Vagina (tissue), 2 donors: ENCODE measurements around the gene SLC48A1. TPM values are rescaled to one million over a fixed set of nuclear protein-coding genes. Genes with fewer than 3 reads are reported as not detected.

Experiments
- DNase-seq, 2 donors: peaks; one replicate each; pipeline ENCODE4 v3.0.0-alpha.2; 2017; ENCODE audit errors: extremely low spot score in 2 of 2
- H3K27ac ChIP-seq: fragments of 200-600 bp; sonication (generic); one replicate; pipeline ENCODE4 v1.5.1; 2019
- H3K27me3 ChIP-seq: fragments of 200-600 bp; sonication (generic); one replicate; pipeline ENCODE4 v1.5.1; 2019
- H3K36me3 ChIP-seq, 2 donors: fragments of 200-600 bp; sonication (generic); one replicate each; pipeline ENCODE4 v1.5.1; 2017 to 2019
- H3K4me1 ChIP-seq: fragments of 200-600 bp; sonication (generic); one replicate; pipeline ENCODE4 v1.5.1; 2019
- H3K4me3 ChIP-seq, 2 donors: fragments of 200-600 bp; sonication (generic); 1 replicate in 1 of 2; 2 replicates in 1 of 2; pipeline ENCODE4 v1.5.1; 2016 to 2019
- H3K9me3 ChIP-seq: fragments of 200-600 bp; sonication (generic); one replicate; pipeline ENCODE4 v1.5.1; 2019
- POLR2A ChIP-seq, 2 donors: fragments of 450-650 bp; IDR thresholded peaks; one replicate each; pipeline ENCODE4 v1.6.1; 2017; ENCODE audit warnings: antibody characterized with exemption in 2 of 2, mild to moderate bottlenecking in 2 of 2, moderate library complexity in 2 of 2
- POLR2AphosphoS5 ChIP-seq, 2 donors: sonication (generic); formaldehyde crosslinking; IDR thresholded peaks; one replicate each; pipeline ENCODE4 v1.9.0; 2017; ENCODE audit warnings: antibody characterized with exemption in 2 of 2, mild to moderate bottlenecking in 2 of 2, low read depth in 1 of 2; ENCODE audit not compliant: insufficient read depth in 1 of 2
- intact Hi-C: fragments of 100-400 bp; cut with DNase I; formaldehyde crosslinking; loops from one replicate; pipeline ENCODE4 v1.15.1; 2023
- total RNA-seq: library from RNA; depleted of rRNA; stranded (reverse); fragments of >200 nt; gene quantifications from one replicate; pipeline ENCODE4 v1.2.3, GENCODE V29; 2016
- TF ChIP-seq, protein P1 (sequence below), 3 experiments: fragments of 450-650 bp in 2 of 3; fragments of 200-600 bp in 1 of 3; sonication (generic) in 1 of 3; IDR thresholded peaks; one replicate each; pipeline ENCODE4 v1.5.1; 2017 to 2019; ENCODE audit warnings: antibody characterized with exemption in 3 of 3, mild to moderate bottlenecking in 2 of 3, moderate library complexity in 2 of 3

Gene SLC48A1
- total RNA-seq, 1 donor from 2014 or later = 20.9 TPM

DNA sequence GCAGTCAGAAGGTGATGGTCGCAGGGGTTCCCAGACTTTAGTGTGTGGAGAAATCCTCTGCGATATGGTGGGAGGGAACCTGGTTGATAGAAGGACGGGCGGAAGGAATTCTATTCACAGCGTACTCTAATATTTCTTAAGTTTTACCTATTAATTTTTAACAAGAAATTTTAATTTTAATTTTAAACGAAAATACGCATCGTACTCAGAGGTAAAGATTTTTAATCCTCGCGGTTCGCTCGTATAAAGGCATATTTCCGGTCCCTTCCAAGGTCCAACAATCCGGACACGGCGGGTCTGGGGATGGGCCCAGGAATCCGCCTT, 338 bp upstream of the SLC48A1 start:
- Histone ChIP-seq H3K27ac (peak overlapping the region; percentile 37), H3K36me3 (no peaks in the 10 kb centered on the region), H3K9me3 (no peaks in the 10 kb centered on the region), H3K4me3 (peak overlapping the region; percentile 67 to 98), H3K4me1 (peaks cover 47% of the 10 kb centered on the region), H3K27me3 (no peaks in the 10 kb centered on the region)
- intact Hi-C loops = no loop called here
- DNase-seq = no peak
- TF ChIP-seq, protein P1, sequence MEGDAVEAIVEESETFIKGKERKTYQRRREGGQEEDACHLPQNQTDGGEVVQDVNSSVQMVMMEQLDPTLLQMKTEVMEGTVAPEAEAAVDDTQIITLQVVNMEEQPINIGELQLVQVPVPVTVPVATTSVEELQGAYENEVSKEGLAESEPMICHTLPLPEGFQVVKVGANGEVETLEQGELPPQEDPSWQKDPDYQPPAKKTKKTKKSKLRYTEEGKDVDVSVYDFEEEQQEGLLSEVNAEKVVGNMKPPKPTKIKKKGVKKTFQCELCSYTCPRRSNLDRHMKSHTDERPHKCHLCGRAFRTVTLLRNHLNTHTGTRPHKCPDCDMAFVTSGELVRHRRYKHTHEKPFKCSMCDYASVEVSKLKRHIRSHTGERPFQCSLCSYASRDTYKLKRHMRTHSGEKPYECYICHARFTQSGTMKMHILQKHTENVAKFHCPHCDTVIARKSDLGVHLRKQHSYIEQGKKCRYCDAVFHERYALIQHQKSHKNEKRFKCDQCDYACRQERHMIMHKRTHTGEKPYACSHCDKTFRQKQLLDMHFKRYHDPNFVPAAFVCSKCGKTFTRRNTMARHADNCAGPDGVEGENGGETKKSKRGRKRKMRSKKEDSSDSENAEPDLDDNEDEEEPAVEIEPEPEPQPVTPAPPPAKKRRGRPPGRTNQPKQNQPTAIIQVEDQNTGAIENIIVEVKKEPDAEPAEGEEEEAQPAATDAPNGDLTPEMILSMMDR (IDR thresholded peaks at IDR 0.05) = no peak
- TF ChIP-seq POLR2A (IDR thresholded peaks at IDR 0.05) = no peak
- peak in 1 of 2 donors; percentile 29 for TF ChIP-seq POLR2AphosphoS5 (IDR thresholded peaks at IDR 0.05; ENCODE audit: insufficient read depth in 1 of 2, low read depth in 1 of 2)

DNA sequence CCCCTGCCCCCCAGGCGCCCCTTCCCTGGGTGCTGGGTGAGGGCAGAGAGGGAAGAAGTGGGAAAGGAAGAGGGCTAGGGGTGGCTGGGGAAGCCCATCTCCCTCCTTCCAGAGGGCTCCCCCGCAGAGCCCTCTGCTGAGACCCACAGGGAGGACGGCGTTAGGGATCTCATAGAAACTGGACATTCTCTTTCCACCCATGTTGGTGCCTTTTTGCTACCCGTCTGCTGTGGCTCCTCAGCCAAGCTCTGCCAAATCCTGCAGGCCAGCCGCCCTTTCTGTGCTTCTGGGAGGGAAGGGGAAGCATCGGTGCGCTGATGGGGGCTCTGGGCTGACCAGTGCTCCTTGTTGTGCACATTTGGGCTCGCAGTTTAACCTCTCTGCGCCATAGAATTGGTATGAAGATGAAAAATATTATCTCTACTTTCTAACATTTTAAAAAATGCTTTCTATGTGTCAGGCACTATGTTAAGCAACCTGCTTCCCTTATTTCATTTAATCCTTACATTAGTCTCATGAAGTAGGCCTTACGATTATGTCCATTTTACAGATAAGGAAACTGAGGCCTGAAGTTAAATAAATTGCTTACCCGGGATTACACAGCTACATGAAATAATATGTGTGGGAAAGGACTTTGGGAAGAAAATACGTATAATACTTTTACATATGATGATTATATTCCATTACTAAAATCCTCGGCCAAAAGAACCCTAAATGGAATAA, 981 bp downstream of the SLC48A1 start:
- Histone ChIP-seq H3K27me3 (no peaks in the 10 kb centered on the region), H3K4me1 (peaks cover 60% of the 10 kb centered on the region), H3K9me3 (no peaks in the 10 kb centered on the region), H3K27ac (peak overlapping the region; percentile 73), H3K4me3 (peak overlapping the region; percentile 67 to 98), H3K36me3 (no peaks in the 10 kb centered on the region)
- TF ChIP-seq POLR2A (IDR thresholded peaks at IDR 0.05) = no peak
- TF ChIP-seq, protein P1 (IDR thresholded peaks at IDR 0.05) = no peak
- TF ChIP-seq POLR2AphosphoS5 (IDR thresholded peaks at IDR 0.05; ENCODE audit: insufficient read depth in 1 of 2, low read depth in 1 of 2) = no peak
- no peak for DNase-seq
- intact Hi-C loops = no loop called here

DNA sequence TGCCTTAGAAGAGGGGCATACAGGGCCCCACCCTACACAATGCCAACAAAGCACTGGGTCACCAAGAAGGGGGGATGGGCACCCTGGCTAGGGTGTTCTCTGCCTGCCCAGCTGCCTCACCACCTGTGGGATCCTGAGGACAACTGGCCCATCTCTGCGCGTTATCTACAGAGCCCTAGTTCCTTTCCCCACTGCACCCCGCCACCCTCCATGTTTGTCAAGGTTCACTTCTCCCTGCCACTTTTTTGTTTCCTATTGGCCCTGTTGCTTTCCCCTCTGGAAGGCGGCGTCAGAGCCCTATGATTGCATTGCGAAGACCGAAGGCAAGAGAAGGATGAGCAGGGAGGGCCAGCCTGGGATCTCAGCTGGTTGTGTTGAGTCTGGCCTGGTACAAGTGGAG, 1.6 kb downstream of the SLC48A1 start:
- no peaks in the 10 kb centered on the region for H3K36me3 ChIP-seq
- H3K4me3 ChIP-seq = no peak overlapping the region
- no peaks in the 10 kb centered on the region for H3K27me3 ChIP-seq
- peak overlapping the region; percentile 73 for H3K27ac ChIP-seq
- TF ChIP-seq, protein P1 (IDR thresholded peaks at IDR 0.05) = no peak
- no peak for TF ChIP-seq POLR2A (IDR thresholded peaks at IDR 0.05)
- TF ChIP-seq POLR2AphosphoS5 (IDR thresholded peaks at IDR 0.05; ENCODE audit: insufficient read depth in 1 of 2, low read depth in 1 of 2) = no peak
- intact Hi-C loops = loop anchor here (5.0 kb wide), 3 partner anchors 37 to 57 kb away; no protein-coding TSS in a partner anchor
- H3K4me1 ChIP-seq = peaks cover 67% of the 10 kb centered on the region
- no peaks in the 10 kb centered on the region for H3K9me3 ChIP-seq
- DNase-seq = no peak

DNA sequence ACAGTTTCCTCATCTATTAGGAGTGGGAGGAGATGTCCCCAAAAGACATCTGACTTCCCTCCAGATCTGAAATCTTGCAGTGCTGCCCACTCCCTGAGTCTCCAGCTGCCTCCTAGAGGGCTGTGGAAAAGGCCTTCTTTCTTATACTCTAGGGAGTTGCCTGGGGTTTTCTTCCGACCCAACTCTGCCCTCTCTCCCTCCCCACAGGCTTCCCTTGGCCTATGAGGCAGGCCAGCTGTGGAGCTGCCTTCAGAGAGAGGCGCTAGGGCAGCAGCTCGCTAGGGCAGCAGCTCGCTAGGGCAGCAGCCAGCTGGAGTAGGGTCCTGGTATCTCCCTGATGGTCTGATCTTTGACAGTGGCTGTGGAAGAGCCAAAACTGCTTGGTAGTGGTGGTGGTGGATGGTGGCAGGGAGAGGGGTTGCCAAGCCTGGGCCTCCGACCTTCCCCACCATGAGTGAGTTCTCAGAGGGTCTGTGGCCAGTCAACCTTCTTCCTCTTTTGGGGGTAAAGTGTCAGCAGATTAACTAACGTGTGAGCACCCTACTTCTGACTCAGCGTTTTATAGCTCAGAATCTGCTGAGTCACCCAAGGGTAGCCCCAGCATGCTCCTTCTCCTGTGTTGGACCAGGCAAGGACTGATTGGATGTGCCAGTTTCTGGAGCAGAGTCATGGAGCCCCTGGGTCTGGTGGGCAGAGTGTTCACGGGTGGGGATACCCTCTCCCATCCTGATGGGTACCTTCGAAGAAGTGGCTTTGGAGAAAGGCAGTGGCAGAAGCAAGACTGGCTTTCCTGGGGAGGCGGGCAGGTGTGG, 2.3 kb downstream of the SLC48A1 start:
- Histone ChIP-seq H3K4me1 (peaks cover 67% of the 10 kb centered on the region), H3K27me3 (no peaks in the 10 kb centered on the region), H3K36me3 (no peaks in the 10 kb centered on the region), H3K27ac (peak overlapping the region; percentile 73), H3K9me3 (no peaks in the 10 kb centered on the region), H3K4me3 (no peak overlapping the region)
- TF ChIP-seq POLR2AphosphoS5 (IDR thresholded peaks at IDR 0.05; ENCODE audit: insufficient read depth in 1 of 2, low read depth in 1 of 2) (no peak), POLR2A (IDR thresholded peaks at IDR 0.05) (no peak)
- TF ChIP-seq, protein P1 (IDR thresholded peaks at IDR 0.05) = no peak
- intact Hi-C loops = loop anchor here (5.0 kb wide), 3 partner anchors 38 to 58 kb away; no protein-coding TSS in a partner anchor
- DNase-seq = no peak
